ENCODE data around the gene PNPLA7. TPM values are rescaled to one million over a fixed set of nuclear protein-coding genes. Genes with fewer than 3 reads are reported as not detected.
A peak's percentile ranks its signal among the peaks of the same experiment; 100 is the strongest.

PNPLA7 gene
- total RNA-seq, 4 donors from 2014 or later = 16.0 to 95.4 (median 24.9) TPM

DNA sequence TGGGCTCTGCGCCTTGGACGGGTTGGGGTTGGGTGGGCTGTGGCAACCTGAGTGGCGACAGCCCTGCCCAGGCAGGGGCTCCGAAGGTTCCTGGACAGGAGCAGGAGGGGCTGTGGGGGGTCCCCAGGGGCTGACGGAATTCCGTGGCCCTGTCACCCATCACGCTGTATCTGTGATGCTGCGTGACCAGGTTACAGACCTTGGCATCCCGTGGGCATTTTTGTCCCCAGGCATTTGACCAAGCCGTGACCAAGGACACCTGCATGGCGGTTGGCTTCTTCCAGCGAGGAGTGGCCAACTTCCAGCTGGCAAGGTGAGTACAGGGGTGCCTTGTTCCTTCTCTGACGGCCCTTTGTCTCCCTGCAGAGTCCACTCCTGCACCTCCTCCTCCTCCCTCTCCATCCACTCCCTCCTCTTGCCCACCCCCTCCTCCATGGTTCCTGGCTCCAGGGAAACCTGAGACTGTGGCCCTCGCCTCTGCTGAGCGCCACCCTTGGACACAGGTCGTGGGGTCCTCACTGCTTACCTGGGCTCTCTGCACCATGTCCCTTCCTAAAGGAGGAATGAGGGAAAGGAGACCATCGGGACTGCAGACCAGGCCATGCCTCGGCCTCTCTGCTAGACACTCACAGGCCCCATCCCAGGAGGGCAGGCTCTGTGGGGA, 124.1 kb downstream of the PNPLA7 start:
- H3K4me3 ChIP-seq = no peak overlapping the region
- intact Hi-C loops (cut with DNase I; ENCODE audit: low total_unique reads) (no loop called here), in situ Hi-C loops (cut with MboI; ENCODE audit: low pct_ligation_motif_present in 1 of 4, low pct_unique_long_range_greater_than_20kb in 1 of 4, low sequenced_read_pairs in 3 of 4) (no loop called here)
- H3K9me3 ChIP-seq = no peaks in the 10 kb centered on the region
- H3K27ac ChIP-seq = no peak overlapping the region
- 86 to 92% methylated on average over 2 to 18 of the region's 18 CpGs for WGBS, 2 donors (ENCODE audit: low coverage in 1 of 2)
- TF ChIP-seq POLR2AphosphoS5 (IDR thresholded peaks at IDR 0.05) = no peak
- TF ChIP-seq POLR2A (IDR thresholded peaks at IDR 0.05) = no peak
- TF ChIP-seq EP300 (IDR thresholded peaks at IDR 0.05; ENCODE audit: low read depth) = no peak
- TF ChIP-seq, protein P1, sequence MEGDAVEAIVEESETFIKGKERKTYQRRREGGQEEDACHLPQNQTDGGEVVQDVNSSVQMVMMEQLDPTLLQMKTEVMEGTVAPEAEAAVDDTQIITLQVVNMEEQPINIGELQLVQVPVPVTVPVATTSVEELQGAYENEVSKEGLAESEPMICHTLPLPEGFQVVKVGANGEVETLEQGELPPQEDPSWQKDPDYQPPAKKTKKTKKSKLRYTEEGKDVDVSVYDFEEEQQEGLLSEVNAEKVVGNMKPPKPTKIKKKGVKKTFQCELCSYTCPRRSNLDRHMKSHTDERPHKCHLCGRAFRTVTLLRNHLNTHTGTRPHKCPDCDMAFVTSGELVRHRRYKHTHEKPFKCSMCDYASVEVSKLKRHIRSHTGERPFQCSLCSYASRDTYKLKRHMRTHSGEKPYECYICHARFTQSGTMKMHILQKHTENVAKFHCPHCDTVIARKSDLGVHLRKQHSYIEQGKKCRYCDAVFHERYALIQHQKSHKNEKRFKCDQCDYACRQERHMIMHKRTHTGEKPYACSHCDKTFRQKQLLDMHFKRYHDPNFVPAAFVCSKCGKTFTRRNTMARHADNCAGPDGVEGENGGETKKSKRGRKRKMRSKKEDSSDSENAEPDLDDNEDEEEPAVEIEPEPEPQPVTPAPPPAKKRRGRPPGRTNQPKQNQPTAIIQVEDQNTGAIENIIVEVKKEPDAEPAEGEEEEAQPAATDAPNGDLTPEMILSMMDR (IDR thresholded peaks at IDR 0.05) = no peak
- no peaks in the 10 kb centered on the region for H3K36me3 ChIP-seq
- H3K27me3 ChIP-seq = no peaks in the 10 kb centered on the region
- peaks cover 1 to 39% (median 31%) of the 10 kb centered on the region in 4 donors for H3K4me1 ChIP-seq
- no peak for DNase-seq

- intact Hi-C loops (cut with DNase I; ENCODE audit: low total_unique reads) = no loop called here
- in situ Hi-C loops (cut with MboI; ENCODE audit: low pct_ligation_motif_present in 1 of 4, low pct_unique_long_range_greater_than_20kb in 1 of 4, low sequenced_read_pairs in 3 of 4) = loop anchor here in 2 of 4 donors (25.0 kb wide), 1 partner anchor 136 kb away; the partner anchor contains the start of gene TOR4A (in 2 of the 2)
- TF ChIP-seq POLR2A (IDR thresholded peaks at IDR 0.05) (peak; percentile 66), EP300 (IDR thresholded peaks at IDR 0.05; ENCODE audit: low read depth) (no peak), POLR2AphosphoS5 (IDR thresholded peaks at IDR 0.05) (peak in 2 of 3 donors; percentile 17 to 32)
- TF ChIP-seq, protein P1 (IDR thresholded peaks at IDR 0.05) = peak in 1 of 5 experiments; percentile 5
- H3K36me3 ChIP-seq = no peaks in the 10 kb centered on the region
- H3K27me3 ChIP-seq = no peaks in the 10 kb centered on the region
- no peaks in the 10 kb centered on the region for H3K9me3 ChIP-seq
- DNase-seq = peak; percentile 81
- peaks cover 6 to 36% (median 34%) of the 10 kb centered on the region in 4 donors for H3K4me1 ChIP-seq
- 15% methylated on average over 44 of the region's 77 CpGs; no CpG with 5 or more reads in 1 of the 2 donors for WGBS, 2 donors (ENCODE audit: low coverage in 1 of 2)
- H3K4me3 ChIP-seq = peak overlapping the region; percentile 59 to 99 (median 97)
- peak overlapping the region; percentile 83 to 95 (median 90) for H3K27ac ChIP-seq
Observed at GRCh38 chr9:137423514-137424291, 126.5 kb downstream of the PNPLA7 start.

DNA sequence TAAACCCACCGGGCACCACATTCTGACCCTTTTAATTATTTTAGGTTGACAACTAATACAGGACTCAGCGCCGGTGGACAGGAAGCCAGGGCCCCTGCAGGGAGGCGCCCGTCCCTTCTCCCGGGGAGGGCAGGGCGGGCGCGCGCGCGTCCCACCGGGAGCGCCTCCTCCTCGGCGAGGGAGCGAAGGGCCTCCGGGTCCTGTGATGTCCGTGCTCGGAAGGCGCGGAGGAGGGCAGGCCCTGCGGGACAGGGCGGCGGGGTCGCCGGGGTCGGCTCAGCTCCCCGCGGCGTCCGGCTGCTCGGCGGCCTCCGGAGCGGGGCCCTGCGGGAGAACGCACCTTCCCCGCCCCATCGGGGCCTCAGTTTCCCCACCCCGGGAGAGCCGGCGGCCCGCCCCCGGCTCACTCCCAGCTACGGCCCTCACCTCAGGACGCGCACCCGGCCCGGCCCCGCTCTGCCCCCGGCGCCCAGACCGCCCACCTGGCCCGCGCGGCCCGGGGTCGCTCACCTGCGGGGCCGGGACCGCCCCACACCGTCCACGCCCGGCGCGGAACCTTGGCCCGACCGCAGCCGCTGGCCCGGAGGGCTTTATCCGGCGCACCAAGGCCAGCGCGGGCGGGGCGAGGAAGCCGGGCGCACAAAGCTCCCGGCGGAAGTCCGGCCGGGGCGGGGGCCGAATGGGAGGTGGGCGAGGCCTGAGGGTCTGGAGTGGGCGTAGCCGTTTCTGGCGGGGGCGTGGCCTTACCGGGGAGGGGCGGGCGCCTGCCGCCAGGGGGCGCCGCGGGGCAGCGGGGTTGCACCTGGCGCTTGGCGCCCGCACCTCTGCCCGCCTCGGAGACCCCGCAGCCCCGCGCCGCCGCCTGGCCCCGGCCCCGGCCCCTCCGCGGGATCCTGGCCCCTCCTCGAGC, 127.3 kb downstream of the PNPLA7 start, which contains the start of the genes EXD3 and NOXA1:
EXD3 (minus strand) TSS at position 559 of the 910 bp plus-strand sequence. CDS start 27,805 bp downstream, outside the sequence.
NOXA1 (plus strand) TSS at position 790 of the 910 bp plus-strand sequence. CDS start 137 bp downstream, outside the sequence.
- WGBS, 2 donors (ENCODE audit: low coverage in 1 of 2) = 0% methylated on average over 51 of the region's 113 CpGs; no CpG with 5 or more reads in 1 of the 2 donors
- in situ Hi-C loops (cut with MboI; ENCODE audit: low pct_ligation_motif_present in 1 of 4, low pct_unique_long_range_greater_than_20kb in 1 of 4, low sequenced_read_pairs in 3 of 4) = loop anchor here in 2 of 4 donors (25.0 kb wide), 1 partner anchor 136 kb away; the partner anchor contains the start of gene TOR4A (in 2 of the 2)
- intact Hi-C loops (cut with DNase I; ENCODE audit: low total_unique reads) = no loop called here
- Histone ChIP-seq H3K27me3 (no peaks in the 10 kb centered on the region), H3K36me3 (no peaks in the 10 kb centered on the region), H3K27ac (peak within 1 kb of the TSS; percentile 83 to 95 (median 90)), H3K4me3 (peak within 1 kb of the TSS; percentile 59 to 99 (median 97)), H3K9me3 (no peaks in the 10 kb centered on the region), H3K4me1 (peaks cover 6 to 36% (median 34%) of the 10 kb centered on the region in 4 donors)
- TF ChIP-seq POLR2A (IDR thresholded peaks at IDR 0.05) (peak; percentile 18), EP300 (IDR thresholded peaks at IDR 0.05; ENCODE audit: low read depth) (no peak), POLR2AphosphoS5 (IDR thresholded peaks at IDR 0.05) (peak; percentile 35 to 74 (median 70))
- TF ChIP-seq, protein P1 (IDR thresholded peaks at IDR 0.05) = peak; percentile 35 to 81 (median 68)
- peak; percentile 97 for DNase-seq

All from transverse colon (tissue), 4 donors.